Epithelial cell of prostate (primary cell): ENCODE data around the gene OLFM1.
A peak's percentile ranks its signal among the peaks of the same experiment; 100 is the strongest.

Source experiments
- DNase-seq: peaks from one replicate; pipeline ENCODE4 v3.0.0-alpha.2; 2011; ENCODE audit warnings: low read depth, low spot score
- H3K27ac ChIP-seq: fragments of 450-650 bp; 2 replicates; pipeline ENCODE4 v1.5.1; 2017; ENCODE audit warnings: mild to moderate bottlenecking

OLFM1 gene

DNA sequence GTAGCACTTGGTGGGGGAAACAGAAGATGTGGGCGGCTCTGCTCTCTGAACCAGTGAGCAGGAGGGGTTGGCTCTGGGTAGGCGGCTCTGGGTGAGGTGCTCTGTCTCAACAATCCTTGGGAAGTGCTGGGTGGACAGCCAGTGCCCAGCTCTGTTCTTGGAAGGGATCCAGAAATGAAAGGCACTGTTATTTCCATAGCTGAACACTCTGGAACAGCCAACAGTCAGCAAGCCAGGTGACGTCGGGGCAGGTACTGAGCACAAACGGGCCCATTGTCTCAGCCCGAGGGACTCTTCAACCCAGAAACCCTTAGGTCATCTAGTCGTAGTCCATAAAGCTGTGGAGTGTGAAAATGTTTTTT is 36.3 kb downstream of the OLFM1 start:
- H3K27ac ChIP-seq = no peak overlapping the region
- no peak for DNase-seq

DNA sequence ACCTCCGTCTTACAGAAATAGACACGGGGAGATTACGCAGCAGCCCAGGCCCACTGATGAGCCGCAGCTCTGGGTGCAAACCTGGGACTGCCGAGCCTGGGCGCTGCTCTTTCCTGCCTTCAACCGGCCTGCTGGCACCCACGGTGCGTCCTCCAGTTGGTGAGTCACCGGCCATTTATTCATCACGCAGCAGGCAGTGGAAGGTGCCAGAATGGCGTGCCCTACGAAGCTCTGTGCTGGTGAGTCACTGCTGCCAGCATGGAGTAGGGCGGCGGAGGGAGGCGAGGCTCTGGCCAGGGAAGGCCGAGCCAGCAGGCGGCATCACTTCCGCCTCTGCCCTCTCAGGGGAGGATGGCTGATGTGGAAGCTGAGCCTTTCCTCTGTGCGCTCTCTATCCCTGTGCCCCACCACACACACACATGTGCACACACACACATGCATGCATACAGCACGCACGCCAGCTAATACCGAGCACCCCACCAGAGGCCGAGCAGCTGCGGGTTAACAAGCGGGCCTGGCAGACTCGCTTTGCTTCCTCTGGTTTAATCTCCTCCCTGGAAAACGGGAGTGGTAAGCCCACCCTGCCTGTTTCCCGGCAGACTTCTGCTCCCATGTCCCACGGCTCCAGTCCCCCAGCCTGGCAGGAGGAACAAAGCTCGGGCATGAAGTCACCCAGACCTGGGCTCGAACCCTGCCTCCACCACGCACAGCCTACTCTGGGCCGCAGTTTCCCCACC is 39.2 kb downstream of the OLFM1 start:
- H3K27ac ChIP-seq = no peak overlapping the region

DNA sequence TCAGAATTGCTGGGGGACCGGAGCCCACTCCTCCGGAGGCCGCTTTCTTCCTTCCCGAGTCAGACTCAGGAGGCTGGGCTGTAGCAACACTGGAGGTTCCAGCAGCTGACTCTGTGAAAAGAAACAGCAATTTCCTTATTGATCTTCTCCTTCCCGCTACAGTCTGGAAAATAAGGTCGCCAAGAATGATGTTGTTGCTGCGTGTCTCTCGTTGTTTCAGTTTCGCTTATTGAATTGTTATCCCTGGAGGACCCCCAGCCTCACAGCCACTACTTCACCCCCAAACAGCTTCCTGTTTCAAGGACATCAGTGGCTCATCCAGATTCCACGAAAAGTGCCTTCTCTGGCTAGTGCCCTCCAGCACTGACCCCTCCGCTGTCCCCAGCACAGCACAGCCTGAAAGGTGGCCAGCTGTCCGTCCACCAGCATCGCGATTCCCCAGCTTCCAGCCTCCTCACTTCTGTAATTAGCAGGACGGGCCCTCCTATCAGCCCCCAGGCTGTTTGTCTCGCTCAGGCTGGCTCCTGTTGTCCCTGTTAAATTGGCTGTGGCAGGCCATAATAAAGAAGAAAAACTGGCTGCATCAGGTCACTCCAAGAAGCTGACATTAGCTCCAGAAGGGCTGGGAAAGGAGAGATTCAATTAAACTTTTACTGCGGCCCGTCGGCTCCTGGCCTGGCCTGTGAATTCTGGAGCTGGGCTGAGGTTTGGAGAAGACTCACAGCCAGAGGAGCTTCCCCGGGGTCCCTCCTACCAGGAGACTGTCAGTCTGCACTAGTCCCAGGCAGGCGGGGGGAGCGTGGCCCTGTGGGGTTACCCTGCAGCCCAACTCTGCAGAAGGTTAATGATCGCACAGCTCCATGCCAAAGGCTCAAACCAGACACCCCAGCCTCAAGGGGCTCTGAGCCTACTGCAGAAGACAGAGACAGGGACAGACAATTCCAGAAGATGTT is 40.5 kb downstream of the OLFM1 start:
- no peak overlapping the region for H3K27ac ChIP-seq

More for the DNA sequence above, 39.2 kb downstream of the OLFM1 start:
- DNase-seq = peak; percentile 3

DNA sequence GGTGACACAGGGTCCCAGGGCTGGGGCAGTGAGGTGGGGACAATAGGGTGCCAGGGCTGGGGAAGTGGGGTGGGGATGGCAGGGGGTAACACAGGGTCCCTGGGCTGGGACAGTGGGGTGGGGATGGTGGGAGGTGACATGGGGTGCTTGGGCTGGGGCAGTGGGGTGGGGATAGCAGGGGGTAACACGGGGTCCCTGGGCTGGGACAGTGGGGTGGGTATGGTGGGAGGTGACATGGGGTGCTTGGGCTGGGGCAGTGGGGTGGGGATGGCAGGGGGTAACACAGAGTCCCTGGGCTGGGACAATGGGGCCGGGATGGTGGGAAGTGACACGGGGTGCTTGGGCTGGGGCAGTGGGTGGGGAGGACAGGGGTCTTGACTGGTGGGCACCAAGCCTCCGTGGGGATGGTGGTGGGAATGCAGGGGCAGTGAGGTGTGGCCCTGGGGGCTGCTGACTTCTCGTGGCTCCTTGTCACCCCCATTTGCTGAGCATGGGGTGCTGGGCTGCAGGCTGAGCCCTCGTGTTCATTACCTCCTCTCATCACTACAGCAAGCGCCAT is 41.7 kb downstream of the OLFM1 start:
- DNase-seq = no peak
- H3K27ac ChIP-seq = no peak overlapping the region

More for the DNA sequence above, 40.5 kb downstream of the OLFM1 start:
- DNase-seq = no peak

DNA sequence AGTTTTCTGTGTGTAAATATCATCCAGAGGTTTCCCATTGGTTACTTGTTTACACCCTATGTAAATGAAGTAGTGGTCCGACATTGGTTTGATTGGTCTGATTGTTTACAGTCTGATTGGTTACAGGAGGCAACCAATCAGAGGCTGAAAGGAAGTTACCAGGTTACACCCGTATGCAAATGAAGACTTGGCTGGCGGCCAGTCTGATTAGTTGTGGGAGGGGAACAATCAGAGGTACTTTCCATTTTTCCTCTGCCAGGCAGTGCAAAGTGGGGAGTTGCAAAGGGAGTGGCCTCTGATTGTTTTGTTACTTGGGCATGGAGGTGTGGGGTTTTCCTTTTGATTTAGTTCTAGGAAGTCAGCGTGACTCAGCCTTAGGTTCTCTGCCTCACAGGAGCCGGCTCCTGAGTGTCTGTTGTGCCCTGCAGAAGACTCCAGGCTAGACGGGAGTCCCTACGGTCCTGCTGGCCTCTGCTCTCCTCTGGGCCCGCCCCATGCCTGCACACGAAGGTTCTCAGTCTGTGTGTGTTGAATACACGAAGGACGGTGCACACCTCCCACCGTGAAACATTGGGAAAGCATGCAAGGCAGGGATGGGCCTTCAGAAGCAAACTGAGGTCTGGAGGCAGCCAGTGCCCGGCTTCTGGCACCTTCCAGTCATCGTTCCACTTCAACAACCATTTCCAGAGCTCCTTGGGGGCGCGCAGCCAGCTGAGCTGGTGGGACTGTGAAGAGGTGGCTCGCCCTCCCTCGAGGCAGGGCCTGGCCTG is 42.9 kb downstream of the OLFM1 start:
- no peak for DNase-seq

DNA sequence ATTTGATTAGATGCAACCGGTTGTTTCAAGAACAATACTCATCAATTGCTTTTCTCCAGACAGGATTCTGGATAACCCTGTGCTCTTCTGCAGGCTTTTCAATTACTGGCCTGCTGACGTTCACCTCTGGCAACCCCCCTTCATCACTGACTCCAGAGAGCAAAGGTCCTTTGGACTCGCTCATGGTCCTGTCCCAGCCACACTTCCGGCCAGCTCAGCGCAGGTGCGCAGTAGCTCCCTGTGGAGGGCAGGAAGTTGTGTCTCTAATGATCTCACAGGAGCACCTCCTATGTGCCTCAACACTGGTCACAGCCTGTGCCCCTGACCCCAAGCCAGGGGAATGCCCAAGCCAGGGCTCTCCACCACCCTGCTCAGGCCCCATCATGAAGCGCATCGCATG is 44.0 kb downstream of the OLFM1 start:
- DNase-seq = no peak
- no peak overlapping the region for H3K27ac ChIP-seq

More for the DNA sequence above, 42.9 kb downstream of the OLFM1 start:
- no peak overlapping the region for H3K27ac ChIP-seq

DNA sequence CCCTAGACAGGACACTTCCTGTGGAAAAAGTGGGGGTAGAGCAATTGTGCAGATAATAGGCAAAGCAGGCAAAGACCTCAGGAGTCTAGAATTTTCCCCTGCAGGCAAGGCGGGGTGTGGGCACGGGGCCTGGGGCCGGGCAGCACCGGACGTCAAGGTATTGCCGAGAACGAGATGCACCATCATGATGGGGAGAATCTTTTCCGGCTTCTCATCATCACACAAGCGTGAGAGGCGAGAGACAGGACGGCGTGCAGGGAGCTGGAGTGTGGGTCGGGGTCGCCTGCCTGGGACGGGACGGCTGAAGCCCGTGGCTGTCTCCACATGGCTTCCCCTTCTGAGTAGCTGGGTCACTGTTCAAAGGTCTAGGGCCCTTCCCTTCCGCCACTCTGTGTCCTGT is 44.5 kb downstream of the OLFM1 start:
- DNase-seq = no peak
- H3K27ac ChIP-seq = no peak overlapping the region

DNA sequence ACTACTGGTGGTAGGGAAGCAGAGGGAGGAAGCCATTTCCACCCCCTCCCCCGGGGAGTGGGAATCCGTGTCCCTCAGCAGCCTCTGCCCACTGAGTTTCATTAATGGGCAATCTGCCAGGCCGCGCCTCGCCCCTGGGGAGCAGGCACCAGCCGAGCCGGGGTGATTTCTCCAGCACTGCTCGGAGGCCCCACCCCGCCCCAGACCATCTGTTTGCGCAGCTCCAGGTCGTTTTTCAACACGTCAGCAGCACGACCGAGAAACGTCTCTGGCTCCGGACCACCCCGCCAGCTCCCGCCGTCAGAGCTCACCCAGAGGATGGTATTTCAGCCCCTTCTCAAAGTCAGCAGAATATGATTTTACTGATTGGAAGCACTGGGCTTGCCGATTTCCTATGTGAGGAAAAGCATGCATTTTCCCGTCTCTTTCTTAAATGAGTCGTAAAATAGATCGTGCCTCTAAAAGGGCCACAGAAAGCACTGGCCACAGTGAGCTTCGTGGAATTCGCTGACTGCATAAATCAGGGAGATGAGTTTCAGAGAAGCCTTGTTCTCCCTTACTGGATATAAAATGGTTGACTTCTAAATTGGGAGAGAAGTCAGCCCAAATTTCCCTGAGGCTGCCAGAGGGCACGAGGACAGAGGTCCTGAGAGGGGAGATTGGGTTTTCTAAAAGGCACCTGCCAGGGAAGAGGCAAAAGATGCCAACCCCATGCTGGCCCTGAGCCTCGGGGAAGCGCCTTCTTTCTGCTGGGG is 47.0 kb downstream of the OLFM1 start:
- no peak overlapping the region for H3K27ac ChIP-seq
- no peak for DNase-seq

DNA sequence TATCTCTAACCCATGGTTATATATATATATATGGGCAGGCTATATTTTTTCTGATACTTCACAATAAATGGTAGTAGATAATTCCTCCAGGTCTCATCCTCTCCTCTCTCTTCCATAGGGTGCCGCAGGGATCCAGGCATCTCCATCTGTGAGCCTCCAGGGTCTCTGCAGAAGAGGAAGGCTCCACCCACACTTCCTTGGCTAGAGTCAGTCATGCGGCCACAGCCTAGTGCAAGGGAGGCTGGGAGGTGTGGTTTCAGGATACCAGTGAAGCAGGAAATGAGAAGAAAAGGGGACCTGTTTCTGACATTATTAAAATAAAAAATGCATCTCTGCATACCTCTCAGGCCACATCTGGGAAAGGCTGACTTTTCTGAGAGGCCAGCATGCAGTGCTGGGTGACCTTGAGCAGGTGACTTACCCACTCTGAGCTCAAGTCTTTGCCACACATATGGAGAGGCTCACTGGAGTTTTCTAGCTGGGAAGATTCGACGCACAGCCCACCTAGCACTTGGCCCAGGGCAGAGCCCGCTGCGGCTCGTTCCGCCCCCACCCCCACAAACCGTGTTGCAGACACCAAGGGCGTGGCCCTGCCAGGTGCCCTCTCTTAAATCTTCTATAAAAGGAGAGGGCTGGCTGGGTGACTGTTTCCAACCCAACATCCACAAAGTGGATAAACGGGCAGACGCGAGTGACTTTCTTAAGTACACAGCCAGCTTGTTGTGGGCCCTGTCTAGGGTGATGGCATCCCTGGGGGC is 47.9 kb downstream of the OLFM1 start:
- no peak overlapping the region for H3K27ac ChIP-seq
- DNase-seq = no peak

DNA sequence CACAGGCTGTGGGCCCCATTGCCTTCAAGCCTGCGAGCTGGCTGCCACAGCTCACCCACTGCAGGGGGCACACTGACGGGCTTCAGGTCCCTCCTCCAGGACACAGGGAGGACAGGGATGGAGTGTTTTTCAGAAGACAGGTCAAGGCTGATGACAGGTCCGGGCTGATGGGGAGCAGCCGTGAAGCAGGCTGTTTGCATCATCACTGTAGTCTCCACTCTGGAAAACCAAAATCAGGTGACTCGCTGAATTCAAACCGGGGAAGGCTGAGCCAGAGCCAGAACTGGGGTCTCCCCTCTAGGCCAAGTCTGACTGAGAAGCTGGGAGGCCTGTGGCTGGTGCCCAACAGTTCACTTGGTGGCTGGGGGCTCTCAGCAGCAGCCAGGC is 48.5 kb downstream of the OLFM1 start:
- no peak overlapping the region for H3K27ac ChIP-seq
- DNase-seq = no peak

DNA sequence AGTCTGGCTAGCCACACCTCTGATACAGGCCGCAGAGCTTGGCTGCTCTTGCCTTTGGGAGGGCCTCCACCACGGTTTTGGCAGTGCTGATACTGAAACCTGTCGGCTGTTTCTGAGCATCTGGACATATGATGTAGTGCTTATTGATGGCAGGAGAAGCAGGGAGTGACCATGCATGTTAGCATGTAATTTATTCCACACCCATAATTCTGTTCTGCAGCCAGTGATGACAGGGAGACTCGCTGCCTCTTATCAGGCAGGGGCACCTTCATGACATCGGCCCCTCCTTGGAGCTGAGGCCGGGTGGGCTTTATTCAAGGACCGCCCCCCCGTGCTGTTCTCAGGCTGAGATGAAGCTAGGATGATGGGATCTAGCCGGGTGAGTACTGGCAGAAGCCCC is 49.0 kb downstream of the OLFM1 start:
- DNase-seq = no peak

DNA sequence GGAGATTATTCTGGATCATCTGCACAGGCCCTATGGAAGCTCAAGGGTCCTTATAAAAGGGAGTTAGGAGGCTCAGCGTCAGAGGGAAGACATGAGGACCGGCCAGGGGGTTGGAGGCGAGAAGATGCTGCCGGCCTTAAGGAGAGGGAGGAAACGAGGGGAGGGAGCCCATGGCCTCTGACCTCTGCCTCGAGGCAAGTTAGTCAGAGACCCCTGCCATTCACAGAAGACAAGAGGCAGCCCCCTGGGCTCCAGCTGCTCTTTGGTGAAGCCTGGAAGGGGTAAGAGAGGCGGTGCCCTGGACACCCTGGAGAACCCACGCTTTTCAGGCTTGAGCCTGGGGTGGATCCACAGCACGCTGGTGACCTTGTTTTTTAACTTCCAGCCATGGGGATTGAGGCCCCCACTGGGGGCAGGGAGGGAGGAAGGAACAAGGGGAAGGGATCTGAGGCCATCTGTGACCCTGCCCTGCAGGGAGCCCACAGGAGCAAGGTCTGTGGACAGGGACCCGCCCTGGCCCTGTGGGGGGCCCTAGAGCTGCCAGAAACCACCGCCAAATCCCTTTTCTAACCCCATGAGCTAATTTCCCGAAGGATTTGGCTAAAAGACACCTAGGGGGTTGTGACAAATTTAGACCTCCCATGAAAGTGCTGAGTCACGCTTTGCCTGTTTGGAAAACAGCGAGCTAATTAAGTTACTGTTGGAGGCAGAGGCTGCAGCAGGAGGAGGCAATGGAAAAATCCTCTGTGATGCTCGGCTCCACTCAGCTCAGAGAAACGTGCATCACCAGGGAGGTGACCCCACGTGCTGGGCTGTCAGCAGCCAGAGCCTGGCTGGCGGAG is 49.7 kb downstream of the OLFM1 start:
- H3K27ac ChIP-seq = no peak overlapping the region
- no peak for DNase-seq

More for the DNA sequence above, 49.0 kb downstream of the OLFM1 start:
- H3K27ac ChIP-seq = no peak overlapping the region

DNA sequence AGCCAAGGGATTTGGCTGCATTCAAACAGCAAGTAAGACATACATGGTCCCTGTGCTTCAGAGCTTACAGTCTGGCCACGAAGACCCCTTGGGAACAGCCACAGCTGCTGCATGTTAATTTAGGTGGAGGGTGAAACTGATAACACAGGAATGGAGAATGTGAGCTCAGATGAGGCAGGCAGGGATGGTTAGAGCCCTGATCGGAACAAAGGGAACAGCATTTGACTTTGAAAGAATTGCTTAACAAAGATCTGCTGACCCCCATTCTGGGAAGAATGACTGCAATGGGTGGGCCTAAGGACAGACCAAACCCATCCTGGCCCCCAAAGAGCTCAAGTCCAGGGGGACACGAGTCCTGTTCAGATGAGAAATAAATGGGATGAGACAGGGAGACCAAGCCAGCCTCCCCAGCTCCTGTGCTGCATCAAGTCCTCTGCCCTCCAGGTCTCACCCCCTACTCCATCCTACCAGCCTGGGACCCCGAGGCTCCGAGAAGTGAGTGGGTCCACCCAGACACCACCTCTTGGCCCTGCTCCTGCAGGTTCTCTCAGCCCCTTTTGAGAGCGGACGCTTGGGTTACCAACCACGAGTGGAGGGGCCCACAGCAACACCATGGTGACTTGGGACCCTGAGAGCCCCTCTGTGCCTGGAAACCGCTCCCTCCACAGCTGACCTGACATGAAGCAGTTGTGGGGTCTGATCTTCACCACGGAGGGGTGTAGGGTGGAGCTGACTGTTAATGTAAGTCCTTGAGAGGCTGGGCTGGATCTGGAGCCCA is 50.8 kb downstream of the OLFM1 start:
- DNase-seq = no peak
- H3K27ac ChIP-seq = no peak overlapping the region

DNA sequence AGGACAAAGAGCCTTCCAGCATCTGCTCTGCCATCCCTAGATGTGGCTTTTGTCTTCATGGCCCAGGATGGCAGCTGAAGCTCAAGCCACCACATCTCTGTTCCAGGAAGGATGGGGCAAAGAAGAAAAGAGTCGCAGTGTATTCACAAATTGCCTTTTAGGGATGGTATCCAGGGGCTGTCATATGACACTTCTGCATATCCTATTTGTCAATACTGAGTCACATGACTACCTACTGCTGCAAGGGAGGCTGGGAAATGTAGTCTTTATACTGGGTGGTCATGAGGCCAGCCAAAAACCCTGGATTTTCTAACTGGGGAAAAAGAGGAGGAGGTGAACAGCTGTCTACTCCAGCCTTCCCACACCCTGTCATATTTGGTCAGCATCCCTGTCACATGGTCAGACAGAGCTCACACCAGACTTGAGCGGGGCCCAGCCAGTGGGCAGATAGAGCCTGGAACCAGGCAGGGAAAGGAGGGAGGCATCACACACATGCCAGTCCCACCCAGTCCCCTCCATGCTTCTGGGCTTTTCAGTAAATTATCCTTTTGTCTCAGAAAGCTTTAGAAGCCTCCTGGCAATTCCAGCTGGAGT is 52.0 kb downstream of the OLFM1 start:
- no peak for DNase-seq
- no peak overlapping the region for H3K27ac ChIP-seq

DNA sequence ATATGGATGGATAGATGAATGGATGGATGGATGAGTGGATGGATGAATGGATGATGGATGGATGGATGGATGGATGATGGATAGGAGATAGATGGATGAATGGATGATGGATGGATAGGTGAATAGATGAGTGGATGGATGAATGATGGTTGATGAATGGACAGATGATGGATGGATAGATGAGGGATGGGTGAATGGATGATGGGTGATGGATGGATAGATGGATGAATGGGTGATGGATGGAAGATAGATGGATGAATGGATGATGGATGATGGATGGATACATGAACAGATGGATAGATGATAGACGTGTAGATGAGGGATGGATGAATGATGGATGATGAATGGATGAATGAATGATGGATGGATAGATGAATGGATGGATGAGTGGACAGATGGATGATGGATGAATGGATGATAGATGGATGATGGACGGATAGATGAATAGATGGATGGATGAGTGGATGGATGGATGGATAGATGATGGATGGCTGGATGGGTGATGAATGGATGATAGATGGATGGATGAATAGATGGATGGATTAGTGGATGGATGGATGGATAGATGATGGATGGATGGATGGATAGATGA is 53.8 kb downstream of the OLFM1 start:
- no peak for DNase-seq
- no peak overlapping the region for H3K27ac ChIP-seq

DNA sequence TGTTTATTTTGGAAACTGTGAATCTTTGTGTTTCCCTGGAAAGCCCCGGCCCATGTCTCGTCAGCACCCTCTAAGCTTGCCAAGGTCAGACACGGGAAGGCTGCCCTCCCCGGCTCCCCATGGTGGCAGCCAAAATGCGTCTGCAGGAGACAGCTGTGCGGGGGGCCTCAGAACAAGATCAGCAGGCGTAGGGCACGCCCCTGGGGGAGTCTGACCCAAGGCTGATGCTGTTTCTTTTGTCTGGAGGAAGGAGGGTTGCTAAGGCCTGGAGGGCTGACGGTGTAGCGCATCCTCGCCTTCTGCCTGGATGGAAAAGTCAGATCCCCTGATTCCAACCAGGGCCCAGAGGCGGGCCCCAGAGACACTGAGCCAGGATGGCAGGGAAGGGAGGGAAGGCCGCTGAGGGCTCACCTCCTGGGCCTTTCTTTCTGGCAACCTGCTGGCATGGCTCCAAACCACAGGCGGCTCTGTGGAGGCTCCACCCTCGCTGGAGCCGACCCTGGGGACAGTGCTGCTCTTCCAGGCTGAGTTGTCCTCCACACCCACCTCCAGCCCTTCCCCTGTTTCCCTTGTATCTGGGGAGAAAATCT is 57.2 kb downstream of the OLFM1 start:
- DNase-seq = no peak
- no peak overlapping the region for H3K27ac ChIP-seq
